T-helper 22 cell (primary cell): Measurements from ENCODE around the gene CCDC181.
"Not testable (repeated sequence)": the region's sequence is repeated elsewhere in the genome, so short reads cannot be mapped to it uniquely, and the experiment has no call there.

Experiments used
- DNase-seq: peaks from one replicate; pipeline ENCODE4 v3.0.0-alpha.2; 2020; ENCODE audit warnings: low read depth

Gene CCDC181

DNA sequence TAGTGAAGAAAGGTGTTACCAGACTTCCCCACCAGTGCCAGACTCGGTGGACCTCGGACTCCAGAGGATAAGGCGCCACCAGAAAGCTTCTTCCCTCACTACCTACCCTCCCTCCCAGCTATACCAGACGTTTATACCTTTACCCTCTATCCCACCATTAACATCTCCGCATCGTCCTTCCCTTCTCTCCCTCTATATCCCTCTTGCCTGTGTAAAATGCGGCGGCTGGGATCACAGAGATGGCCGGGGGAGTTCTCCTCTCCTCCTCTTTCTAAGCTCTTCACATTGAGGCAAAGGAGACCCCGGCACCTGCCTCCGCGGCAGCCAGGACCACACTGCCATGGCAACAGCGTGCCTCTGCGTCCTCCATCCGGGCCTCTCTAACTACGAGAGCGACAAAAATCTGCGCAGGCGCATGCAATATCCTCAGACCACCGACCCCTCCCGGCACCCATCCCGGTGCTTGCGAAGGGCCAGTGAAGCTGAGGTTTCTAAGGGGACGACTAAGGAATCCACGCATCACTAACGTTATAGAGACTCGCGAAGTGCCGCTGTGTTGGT is at the start of gene CCDC181:
Gene CCDC181 (minus strand): TSS at position 394 of the 561 bp plus-strand sequence. CDS start 2,547 bp downstream, outside the sequence.
- no peak for DNase-seq

DNA sequence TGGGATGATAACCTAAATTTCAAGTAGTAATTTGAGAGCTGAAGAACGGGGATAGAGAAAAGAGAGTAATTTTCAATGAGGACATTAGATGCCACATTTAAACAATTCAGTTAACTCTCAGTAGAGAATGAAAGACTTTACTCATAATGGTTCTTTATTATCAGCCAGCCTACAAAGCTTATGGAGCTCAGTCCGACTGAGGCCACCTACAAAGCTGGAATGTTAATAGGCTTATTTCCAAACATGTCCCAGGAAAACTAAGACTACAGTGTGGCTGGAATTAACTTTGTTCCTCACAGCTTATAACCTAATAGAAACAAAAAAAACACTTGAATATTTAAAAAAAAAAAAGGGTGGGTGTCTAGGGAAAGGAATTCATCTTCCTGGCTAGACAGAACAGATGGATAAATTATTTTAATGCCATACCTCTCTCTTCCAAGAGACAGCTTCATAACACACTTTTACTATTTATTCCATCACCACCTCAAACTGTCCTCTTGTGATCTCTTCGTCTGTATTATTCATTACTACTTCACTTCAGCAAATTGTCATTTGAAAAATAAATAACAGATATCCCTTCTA is 48.6 kb upstream of the CCDC181 start:
- DNase-seq, result no peak

DNA sequence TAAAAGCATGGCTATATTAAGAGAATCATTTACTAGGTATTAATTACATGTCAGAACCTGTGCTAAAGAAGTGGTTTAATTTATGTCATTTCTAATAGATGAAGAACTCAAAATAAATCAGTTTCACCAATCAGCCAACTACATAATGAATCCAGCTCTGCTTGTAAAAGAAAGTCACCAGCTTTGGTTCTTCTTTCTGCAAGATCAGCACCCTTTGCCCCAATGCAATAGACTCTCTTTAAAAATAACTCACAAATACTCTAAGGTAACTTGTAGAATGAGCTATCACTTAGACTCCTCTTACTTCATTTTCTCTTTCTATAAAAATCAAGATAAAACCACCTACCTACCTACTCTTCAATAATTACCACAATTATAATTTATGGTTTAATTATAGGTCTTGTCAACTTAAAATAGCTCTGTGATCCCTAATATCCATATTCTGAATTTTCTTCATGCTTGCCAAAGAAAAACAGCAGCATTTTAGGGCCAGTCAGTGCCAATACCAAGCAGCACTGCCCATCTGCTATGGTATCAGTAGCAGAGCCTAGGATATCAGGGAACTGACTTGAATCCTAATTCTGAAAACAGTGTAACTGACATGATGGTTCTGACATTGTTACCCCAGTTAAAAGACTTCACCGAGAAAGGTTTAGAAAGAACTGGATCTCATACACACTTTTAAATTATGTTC is 47.2 kb upstream of the CCDC181 start:
- no peak for DNase-seq

DNA sequence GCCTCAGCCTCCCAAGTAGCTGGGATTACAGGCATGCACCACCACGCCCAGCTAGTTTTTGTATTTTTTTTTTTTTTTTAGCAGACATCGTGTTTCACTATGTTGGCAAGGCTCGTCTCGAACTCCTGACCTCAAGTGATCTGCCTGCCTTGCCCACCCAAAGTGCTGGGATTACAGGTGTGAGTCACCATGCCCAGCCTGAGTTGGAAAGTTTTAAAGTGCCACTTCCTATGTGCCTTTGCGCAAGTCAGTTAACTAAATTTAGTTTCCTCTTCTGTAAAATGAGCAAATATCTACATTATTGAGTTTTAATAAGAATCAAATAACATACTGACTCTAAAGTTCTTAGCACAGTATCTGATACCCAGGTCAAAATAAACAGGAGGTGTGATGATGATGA is 46.1 kb upstream of the CCDC181 start:
- no peak for DNase-seq

DNA sequence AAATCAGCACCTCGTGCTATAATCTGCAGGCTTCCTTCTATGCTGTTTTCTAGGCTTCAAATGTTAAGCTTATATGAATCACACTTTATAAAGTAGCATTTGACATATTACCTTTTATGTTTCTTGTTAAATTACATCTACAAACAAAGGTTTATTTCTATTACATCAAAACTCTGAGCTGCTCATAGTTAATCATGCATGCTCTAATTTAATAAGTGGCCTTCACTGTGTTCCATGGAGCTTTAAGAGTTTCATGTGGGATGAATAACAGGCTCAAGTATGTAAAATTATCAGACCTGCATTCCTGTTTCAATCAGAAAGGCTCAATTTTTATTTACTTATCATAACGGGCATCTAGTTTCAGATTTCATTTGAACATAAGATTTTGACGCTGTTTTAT is 45.5 kb upstream of the CCDC181 start:
- no peak for DNase-seq

DNA sequence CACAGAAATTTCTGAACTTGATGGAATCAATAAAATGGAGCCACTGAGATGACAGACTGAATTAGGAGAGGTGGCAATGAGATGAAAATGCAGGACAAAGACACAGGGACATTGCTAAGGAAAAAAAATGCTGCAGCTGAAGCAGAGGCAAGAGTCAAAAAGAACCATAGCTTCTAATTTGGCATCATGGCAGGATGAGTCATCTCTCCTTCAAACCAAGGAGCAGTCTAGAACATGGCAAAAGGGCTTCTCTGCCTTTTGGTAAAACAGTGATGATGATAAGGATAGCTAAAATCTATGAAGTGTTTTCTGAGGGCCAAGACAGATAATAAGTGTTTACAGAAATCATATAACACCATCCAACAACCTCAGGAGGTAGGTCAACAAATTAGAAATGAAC is 41.7 kb upstream of the CCDC181 start:
- DNase-seq, result no peak

- DNase-seq, result no peak
These were observed 39.3 kb upstream of the CCDC181 start for GRCh38 chr1:169466259-169467230.

- DNase-seq, result no peak
These were observed 38.0 kb upstream of the CCDC181 start for GRCh38 chr1:169465281-169465680.

DNA sequence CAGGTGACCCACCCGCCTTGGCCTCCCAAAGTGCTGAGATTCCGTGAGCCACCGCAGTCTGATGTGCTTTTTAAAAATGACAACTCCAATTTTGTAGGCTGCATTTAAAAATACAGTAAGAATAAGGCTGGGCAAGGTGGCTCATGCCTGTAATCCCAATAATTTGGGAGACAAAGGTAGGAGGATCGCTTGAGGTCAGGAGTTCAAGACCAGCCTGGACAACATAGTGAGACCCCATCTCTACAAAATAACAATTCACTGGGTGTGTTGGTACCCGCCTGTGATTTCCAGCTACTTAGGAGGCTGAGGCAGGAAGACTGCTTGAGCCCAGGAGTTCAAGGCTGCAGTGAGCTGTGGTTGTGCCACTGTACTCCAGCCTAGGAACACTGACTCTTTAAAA is 35.1 kb upstream of the CCDC181 start:
- DNase-seq, result no peak

DNA sequence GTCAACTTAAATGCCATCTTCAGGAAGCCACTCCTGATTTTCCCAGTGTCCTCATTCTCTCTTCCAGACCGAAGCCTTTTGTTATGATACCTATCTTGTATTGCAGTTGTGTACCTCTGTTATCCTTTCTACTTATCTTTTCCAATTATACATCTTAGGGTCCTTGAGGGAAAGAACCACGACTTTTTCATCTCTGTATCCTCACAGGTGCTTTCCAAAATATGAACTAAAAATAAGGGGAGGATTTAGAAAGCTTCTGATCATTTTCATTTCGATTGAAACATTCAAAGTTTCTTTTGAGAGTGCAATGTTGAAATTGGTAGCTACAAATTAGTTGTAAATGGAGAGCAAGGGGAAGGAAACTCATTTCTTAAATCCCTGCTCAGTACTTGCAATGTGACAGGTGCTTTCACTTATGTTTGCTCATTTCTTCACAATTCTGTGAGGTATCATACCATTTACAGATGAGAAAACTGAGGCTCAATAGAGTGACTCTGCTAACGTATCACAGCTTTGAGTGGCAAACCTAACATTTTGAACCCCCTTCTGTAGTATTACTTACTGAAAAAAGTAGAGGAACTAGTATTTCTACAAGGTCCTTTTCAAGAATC is 34.2 kb upstream of the CCDC181 start:
- DNase-seq, result no peak

DNA sequence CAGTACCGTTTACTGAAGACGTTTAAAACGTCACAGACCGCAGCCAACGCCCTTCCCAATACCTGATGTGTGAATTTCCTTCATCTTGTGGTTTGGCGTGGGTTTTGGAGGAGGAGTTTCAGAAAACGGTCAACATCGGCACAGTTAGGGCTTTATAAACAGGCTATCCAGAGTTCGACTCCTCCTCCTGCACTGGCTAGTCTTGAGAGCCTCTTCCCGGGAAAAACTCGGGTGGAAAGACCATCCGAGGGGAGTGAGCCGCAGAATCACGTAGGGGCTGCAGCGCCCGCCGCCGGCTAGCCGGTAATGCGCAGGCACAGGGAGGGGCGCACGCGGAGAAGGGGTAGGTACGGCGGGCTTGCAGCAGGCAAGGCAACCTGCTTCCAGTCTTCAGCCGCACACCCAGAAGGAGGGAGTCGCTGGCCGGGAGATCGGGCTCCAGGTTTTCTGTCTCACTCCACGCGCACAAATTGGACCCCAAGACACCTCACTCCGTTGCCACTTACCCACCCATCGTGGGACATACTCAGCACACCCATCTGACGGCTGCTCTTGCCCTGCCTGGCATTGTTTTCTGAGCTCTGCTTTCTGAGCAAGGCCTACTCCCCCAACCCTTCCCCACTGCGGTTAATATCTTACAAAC is 33.0 kb upstream of the CCDC181 start:
- DNase-seq, result no peak

DNA sequence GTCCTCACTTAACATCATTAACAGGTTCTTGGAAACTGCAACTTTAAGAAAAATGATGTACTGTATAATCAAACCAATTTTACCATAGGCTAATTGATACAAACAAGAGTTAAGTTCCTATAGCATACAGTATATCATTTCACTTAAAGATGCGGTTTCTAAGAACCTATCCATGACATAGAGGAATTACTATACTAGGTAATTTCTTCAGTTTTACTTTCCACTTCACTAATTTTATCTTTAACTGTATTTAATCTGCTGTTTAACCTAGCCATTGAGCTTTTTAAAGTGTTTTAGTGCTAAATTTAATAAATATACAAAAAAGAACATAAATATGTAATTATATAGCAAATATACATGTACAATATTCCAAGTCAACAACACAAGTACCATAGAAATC is 30.2 kb upstream of the CCDC181 start:
- no peak for DNase-seq

DNA sequence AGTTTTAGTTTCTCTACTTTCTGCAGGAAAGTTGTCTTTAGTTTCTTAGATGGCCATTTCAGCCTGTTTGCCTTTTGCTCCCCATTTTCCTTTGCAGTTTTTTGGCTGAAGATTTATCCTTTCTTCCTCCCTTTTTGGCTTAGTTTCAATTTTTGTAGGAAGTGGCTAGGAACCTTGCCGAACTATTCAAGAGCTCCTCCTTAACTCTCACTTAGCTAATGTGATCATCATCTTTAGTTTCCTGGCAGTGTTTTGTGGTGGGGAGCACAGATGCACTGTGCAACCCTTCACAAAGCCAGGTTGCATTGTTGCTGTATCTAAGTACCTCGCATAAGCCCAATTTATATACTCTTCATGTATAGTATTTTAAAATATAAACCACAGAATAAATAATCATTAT is 28.8 kb upstream of the CCDC181 start:
- no peak for DNase-seq

DNA sequence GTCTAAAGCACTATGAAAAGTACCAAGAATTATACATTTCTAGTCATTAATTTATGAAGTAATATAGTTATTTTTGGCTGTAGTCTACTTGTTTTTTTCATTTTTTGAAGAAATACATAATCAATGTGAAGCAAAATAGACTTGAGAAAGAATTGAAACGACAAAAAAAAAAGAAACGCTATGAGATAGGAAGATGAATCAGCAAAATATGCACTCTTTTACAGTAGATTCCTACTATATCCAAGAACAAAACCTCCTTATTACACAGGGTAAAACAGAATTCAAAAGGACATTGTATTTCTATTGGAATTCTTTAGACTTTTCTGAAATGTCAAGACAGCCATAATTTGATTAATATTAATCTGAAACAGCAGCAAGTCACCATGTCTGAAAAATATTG is 25.6 kb upstream of the CCDC181 start:
- no peak for DNase-seq

DNA sequence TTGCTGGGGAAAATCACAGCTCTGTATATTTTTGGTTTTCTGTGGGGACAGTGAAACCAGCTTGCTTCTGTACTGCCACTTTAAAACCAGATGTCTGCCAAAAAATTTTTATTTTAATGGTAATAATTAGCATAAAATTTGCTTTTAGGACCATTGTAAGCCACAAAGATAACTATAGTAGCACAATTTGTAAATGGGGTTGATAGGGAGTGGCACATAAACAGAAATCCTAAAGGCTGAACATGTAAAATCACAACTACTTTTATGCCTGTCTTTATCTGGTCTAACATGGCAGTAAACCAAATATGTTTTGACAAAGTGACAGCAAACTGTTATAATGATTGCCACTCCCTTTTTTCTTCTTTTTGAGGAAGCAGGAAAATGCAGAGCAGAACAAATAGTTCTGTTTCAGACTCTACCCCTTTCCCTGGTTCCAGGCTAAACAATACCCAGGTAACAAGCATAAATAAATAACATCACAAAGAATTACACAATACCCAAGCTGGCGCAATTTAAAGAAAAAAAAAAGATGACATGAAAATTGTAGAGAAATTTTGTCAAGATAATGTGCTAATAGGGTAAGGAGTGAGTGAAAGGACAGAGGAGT is 24.0 kb upstream of the CCDC181 start:
- DNase-seq, result no peak

DNA sequence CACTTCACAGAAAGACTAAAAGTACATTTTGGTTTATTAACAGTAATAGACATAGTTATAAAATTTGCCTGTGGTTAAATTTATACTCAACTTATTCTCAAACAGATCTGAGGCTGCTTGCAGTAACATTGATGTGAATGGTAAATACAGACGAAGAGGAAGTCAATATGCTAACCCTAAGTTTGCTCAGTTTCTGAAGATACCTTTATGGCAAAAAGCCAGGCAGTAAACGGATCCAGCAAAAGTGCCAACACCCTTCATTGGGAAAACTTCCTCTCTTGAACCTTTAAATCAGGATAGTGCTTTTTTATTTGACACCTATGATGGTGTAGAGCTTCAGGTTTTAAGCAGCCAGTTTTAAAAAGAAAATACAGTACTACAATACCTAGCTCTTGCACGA is 16.6 kb upstream of the CCDC181 start:
- no peak for DNase-seq

DNA sequence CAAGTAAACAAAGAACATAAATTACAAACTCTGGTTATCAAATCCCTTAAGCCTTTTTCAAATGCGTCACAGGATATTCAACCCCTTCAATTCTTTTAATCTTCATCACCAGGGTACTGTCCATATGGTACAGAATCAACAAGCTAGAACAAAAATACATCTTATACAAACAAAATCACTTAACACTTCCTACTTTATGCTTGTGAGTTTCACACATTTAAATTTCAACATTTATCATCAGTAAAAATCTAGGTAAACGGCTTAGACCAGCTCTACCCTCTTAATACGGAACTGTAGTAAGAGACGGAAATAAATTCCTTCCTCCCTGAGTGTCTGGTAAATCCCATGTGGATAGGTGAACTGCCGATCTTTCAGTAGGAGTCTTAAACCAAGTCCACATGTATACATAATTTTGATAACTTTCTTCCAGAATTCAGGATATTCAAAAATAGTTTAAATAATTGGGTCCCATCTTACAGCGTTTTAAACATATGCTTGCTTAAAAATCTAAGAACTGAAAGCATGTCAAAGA is 1.0 kb downstream of the CCDC181 start:
- no peak for DNase-seq

GRCh38 chr1:169421309-169421708 is 6.0 kb downstream of the CCDC181 start:
- DNase-seq, result no peak

DNA sequence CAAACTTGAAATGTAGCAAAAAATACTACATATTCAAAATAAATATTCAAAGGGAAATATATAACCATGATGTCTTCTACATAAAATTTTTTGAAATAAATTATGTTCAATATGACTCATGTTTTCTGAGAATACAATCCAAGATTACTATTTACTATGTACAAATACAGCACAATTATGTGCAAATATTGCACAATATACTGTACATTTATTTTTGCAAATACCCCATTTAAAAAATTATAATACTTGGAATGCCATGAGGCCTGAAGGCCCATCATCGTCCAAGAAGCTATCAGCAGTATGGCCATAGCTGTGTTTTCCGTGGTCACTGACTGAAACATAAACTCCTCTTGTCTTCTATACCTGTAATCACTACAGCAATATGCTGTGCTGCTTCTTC is 12.3 kb downstream of the CCDC181 start:
- DNase-seq, result no peak

DNA sequence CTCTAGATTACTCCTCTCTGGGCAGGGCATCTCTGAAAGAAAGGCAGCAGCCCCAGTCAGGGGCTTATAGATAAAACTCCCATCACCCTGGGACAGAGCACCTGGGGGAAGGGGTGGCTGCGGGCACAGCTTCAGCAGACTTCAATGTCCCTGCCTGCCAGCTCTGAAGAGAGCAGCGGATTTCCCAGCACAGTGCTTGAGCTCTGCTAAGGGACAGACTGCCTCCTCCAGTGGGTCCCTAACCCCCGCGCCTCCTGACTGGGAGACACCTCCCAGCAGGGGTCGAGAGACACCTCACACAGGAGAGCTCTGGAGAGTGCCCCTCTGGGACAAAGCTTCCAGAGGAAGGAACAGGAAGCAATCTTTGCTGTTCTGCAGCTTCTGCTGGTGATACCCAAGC is 18.9 kb downstream of the CCDC181 start:
- not testable (repeated sequence) for DNase-seq

DNA sequence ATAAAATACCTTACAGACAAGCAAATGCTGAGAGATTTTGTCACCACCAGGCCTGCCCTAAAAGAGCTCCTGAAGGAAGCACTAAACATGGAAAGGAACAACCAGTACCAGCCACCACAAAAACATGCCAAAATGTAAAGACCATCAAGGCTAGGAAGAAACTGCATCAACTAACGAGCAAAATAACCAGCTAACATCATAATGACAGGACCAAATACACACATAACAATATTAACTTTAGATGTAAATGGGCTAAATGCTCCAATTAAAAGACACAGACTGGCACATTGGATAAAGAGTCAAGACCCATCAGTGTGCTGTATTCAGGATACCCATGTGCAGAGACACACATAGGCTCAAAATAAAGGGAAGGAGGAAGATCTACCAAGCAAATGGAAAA is 24.7 kb downstream of the CCDC181 start:
- DNase-seq, result not testable (repeated sequence)
